Mesendoderm (in vitro differentiated cells): ENCODE data around the gene LNPK.
"Not testable (repeated sequence)": the region's sequence is repeated elsewhere in the genome, so short reads cannot be mapped to it uniquely, and the experiment has no call there.

ENCODE experiments used
- DNase-seq: peaks from one replicate; pipeline ENCODE4 v3.0.0; 2013
- H2AK5ac ChIP-seq: 2 replicates; pipeline ENCODE4 v1.6.1; 2013; ENCODE audit warnings: low read length, inconsistent platforms
- H2BK120ac ChIP-seq: 2 replicates; pipeline ENCODE4 v1.6.1; 2013; ENCODE audit warnings: low read depth, mild to moderate bottlenecking, low read length, moderate library complexity, mixed read lengths
- H2BK15ac ChIP-seq: replicated peaks from 2 replicates; pipeline ENCODE4 v1.6.1; 2013; ENCODE audit warnings: low read depth, mild to moderate bottlenecking, moderate library complexity
- H2BK5ac ChIP-seq: 2 replicates; pipeline ENCODE4 v1.6.1; 2013; ENCODE audit warnings: low read length, inconsistent platforms
- H3K18ac ChIP-seq: 2 replicates; pipeline ENCODE4 v1.6.1; 2013; ENCODE audit warnings: mild to moderate bottlenecking, low read length, mixed read lengths
- H3K23ac ChIP-seq: one replicate; pipeline ENCODE4 v1.6.1; 2013; ENCODE audit warnings: low read length
- H3K27ac ChIP-seq: 2 replicates; pipeline ENCODE4 v1.5.1; 2013; ENCODE audit warnings: low read depth, mild to moderate bottlenecking, inconsistent platforms, low read length, moderate library complexity
- H3K27me3 ChIP-seq: 2 replicates; pipeline ENCODE4 v1.6.1; 2013; ENCODE audit warnings: low read length, control low read depth, mild to moderate bottlenecking, inconsistent platforms; ENCODE audit not compliant: insufficient read depth, poor library complexity
- H3K36me3 ChIP-seq: 2 replicates; pipeline ENCODE4 v1.6.1; 2013; ENCODE audit warnings: low read length, inconsistent platforms; ENCODE audit not compliant: control insufficient read depth, insufficient read depth
- H3K4ac ChIP-seq: one replicate; pipeline ENCODE4 v1.6.1; 2013; ENCODE audit warnings: low read depth, mild to moderate bottlenecking, low read length, moderate library complexity
- H3K4me1 ChIP-seq: 2 replicates; pipeline ENCODE4 v1.6.1; 2013; ENCODE audit warnings: low read depth, low read length, inconsistent platforms; ENCODE audit not compliant: control insufficient read depth
- H3K4me2 ChIP-seq: 2 replicates; pipeline ENCODE4 v1.6.1; 2013; ENCODE audit warnings: low read length
- H3K4me3 ChIP-seq: 2 replicates; pipeline ENCODE4 v1.5.1; 2013; ENCODE audit warnings: mild to moderate bottlenecking, low read length
- H3K56ac ChIP-seq: one replicate; pipeline ENCODE4 v1.6.1; 2013; ENCODE audit warnings: low read length
- H3K79me1 ChIP-seq: 2 replicates; pipeline ENCODE4 v1.6.1; 2013; ENCODE audit warnings: low read length, inconsistent platforms
- H3K79me2 ChIP-seq: 2 replicates; pipeline ENCODE4 v1.6.1; 2013; ENCODE audit warnings: mild to moderate bottlenecking, low read length; ENCODE audit not compliant: control insufficient read depth, insufficient read depth
- H3K9ac ChIP-seq: 2 replicates; pipeline ENCODE4 v1.6.1; 2013; ENCODE audit warnings: low read length, inconsistent platforms
- H4K5ac ChIP-seq: one replicate; pipeline ENCODE4 v1.6.1; 2013; ENCODE audit warnings: low read length
- H4K8ac ChIP-seq: one replicate; pipeline ENCODE4 v1.6.1; 2013; ENCODE audit warnings: low read depth, mild to moderate bottlenecking, control low read depth, low read length, moderate library complexity
- WGBS: extraction: QIAGEN DNeasy Blood & Tissue Kit; methylation state at CpG from one replicate; pipeline ENCODE4 v1.1.7; 2013; ENCODE audit warnings: low lambda C conversion rate, missing lambda C conversion rate; ENCODE audit not compliant: insufficient coverage; ENCODE audit errors: extremely low coverage; 5-methylcytosine and 5-hydroxymethylcytosine counted together

LNPK gene

GRCh38 chr2:175918935-175919334, 83.1 kb downstream of the LNPK start:
- H3K23ac ChIP-seq: no peak overlapping the region
- no peak overlapping the region for H3K4ac ChIP-seq
- H3K79me2 ChIP-seq: no peaks in the 10 kb centered on the region
- no peak for DNase-seq
- H3K4me3 ChIP-seq: no peak overlapping the region
- H4K8ac ChIP-seq: no peak overlapping the region
- H3K9ac ChIP-seq: no peak overlapping the region
- H3K36me3 ChIP-seq: no peaks in the 10 kb centered on the region
- no peak overlapping the region for H3K4me2 ChIP-seq
- no CpG with 5 or more reads among the region's 3 CpGs for WGBS
- H2BK120ac ChIP-seq: no peak overlapping the region
- H2BK5ac ChIP-seq: no peak overlapping the region
- no peak overlapping the region for H2BK15ac ChIP-seq
- H3K79me1 ChIP-seq: no peaks in the 10 kb centered on the region
- no peak overlapping the region for H3K18ac ChIP-seq
- H2AK5ac ChIP-seq: no peak overlapping the region
- no peak overlapping the region for H3K56ac ChIP-seq
- no peaks in the 10 kb centered on the region for H3K27me3 ChIP-seq
- H4K5ac ChIP-seq: no peak overlapping the region
- H3K27ac ChIP-seq: no peak overlapping the region
- no peaks in the 10 kb centered on the region for H3K4me1 ChIP-seq

GRCh38 chr2:175914846-175915245, 87.2 kb downstream of the LNPK start:
- H3K4me3 ChIP-seq: no peak overlapping the region
- DNase-seq: no peak
- no peaks in the 10 kb centered on the region for H3K4me1 ChIP-seq
- no peaks in the 10 kb centered on the region for H3K27me3 ChIP-seq
- no peak overlapping the region for H3K18ac ChIP-seq
- no peak overlapping the region for H2BK120ac ChIP-seq
- H3K79me1 ChIP-seq: no peaks in the 10 kb centered on the region
- no peaks in the 10 kb centered on the region for H3K79me2 ChIP-seq
- H3K4me2 ChIP-seq: no peak overlapping the region
- no peak overlapping the region for H3K27ac ChIP-seq
- H3K56ac ChIP-seq: no peak overlapping the region
- no CpG with 5 or more reads among the region's 3 CpGs for WGBS
- H3K36me3 ChIP-seq: no peaks in the 10 kb centered on the region
- H2BK15ac ChIP-seq: no peak overlapping the region
- no peak overlapping the region for H2AK5ac ChIP-seq
- H4K5ac ChIP-seq: no peak overlapping the region
- H3K23ac ChIP-seq: no peak overlapping the region
- H4K8ac ChIP-seq: no peak overlapping the region
- H3K4ac ChIP-seq: no peak overlapping the region
- H2BK5ac ChIP-seq: no peak overlapping the region
- H3K9ac ChIP-seq: no peak overlapping the region

GRCh38 chr2:175913849-175914743, 88.0 kb downstream of the LNPK start:
- H3K27me3 ChIP-seq, H2AK5ac ChIP-seq, H3K4me2 ChIP-seq, H3K4ac ChIP-seq, H3K4me3 ChIP-seq, H3K36me3 ChIP-seq, H3K79me2 ChIP-seq, H2BK5ac ChIP-seq, H3K79me1 ChIP-seq, H3K18ac ChIP-seq, H2BK15ac ChIP-seq, H4K8ac ChIP-seq, H3K4me1 ChIP-seq, DNase-seq, H3K9ac ChIP-seq, H3K56ac ChIP-seq, H3K27ac ChIP-seq, H4K5ac ChIP-seq, H3K23ac ChIP-seq, H2BK120ac ChIP-seq: not testable (repeated sequence)
- WGBS: no CpG with 5 or more reads among the region's 12 CpGs

GRCh38 chr2:175913267-175913666, 88.8 kb downstream of the LNPK start:
- not testable (repeated sequence) for H3K27ac ChIP-seq, H2BK5ac ChIP-seq, H4K5ac ChIP-seq, H3K23ac ChIP-seq, H3K56ac ChIP-seq, H3K18ac ChIP-seq, H4K8ac ChIP-seq, H3K36me3 ChIP-seq, H3K9ac ChIP-seq, H2BK120ac ChIP-seq, H2BK15ac ChIP-seq, H3K27me3 ChIP-seq, H3K4me2 ChIP-seq, H2AK5ac ChIP-seq, DNase-seq, H3K4me3 ChIP-seq, H3K79me1 ChIP-seq, H3K4ac ChIP-seq, H3K4me1 ChIP-seq, H3K79me2 ChIP-seq
- WGBS: no CpG with 5 or more reads among the region's 2 CpGs

GRCh38 chr2:175904035-175904434, 98.0 kb downstream of the LNPK start:
- H3K79me2 ChIP-seq: no peaks in the 10 kb centered on the region
- no peak overlapping the region for H4K5ac ChIP-seq
- H2AK5ac ChIP-seq: no peak overlapping the region
- no peak for DNase-seq
- no peaks in the 10 kb centered on the region for H3K36me3 ChIP-seq
- no peak overlapping the region for H3K18ac ChIP-seq
- H3K27ac ChIP-seq: no peak overlapping the region
- no peaks in the 10 kb centered on the region for H3K79me1 ChIP-seq
- no peaks in the 10 kb centered on the region for H3K4me1 ChIP-seq
- H3K4ac ChIP-seq: no peak overlapping the region
- no peak overlapping the region for H2BK5ac ChIP-seq
- H3K27me3 ChIP-seq: no peaks in the 10 kb centered on the region
- no peak overlapping the region for H3K9ac ChIP-seq
- no peak overlapping the region for H3K56ac ChIP-seq
- H3K4me2 ChIP-seq: no peak overlapping the region
- H2BK120ac ChIP-seq: no peak overlapping the region
- H3K23ac ChIP-seq: no peak overlapping the region
- no peak overlapping the region for H4K8ac ChIP-seq
- H2BK15ac ChIP-seq: no peak overlapping the region
- no peak overlapping the region for H3K4me3 ChIP-seq
- no CpG with 5 or more reads among the region's 4 CpGs for WGBS
